Measurements from ENCODE around the gene DMTF1. TPM values are rescaled to one million over a fixed set of nuclear protein-coding genes. Genes with fewer than 3 reads are reported as not detected.

Gene DMTF1
- total RNA-seq, 4 donors from 2014 or later, result 77.4 to 157 (median 121) TPM

- no peak for TF ChIP-seq CTCF (IDR thresholded peaks at IDR 0.05)
- no peak for TF ChIP-seq POLR2A (IDR thresholded peaks at IDR 0.05)
- TF ChIP-seq POLR2AphosphoS5 (IDR thresholded peaks at IDR 0.05), result no peak
- no peak for TF ChIP-seq EP300 (IDR thresholded peaks at IDR 0.05; ENCODE audit: low read depth)
- 5 to 29% methylated on average over 1 to 17 of the region's 17 CpGs for WGBS, 2 donors (ENCODE audit: low coverage in 1 of 2)
Measured at GRCh38 chr7:87218796-87219544, 66.7 kb downstream of the DMTF1 start.

GRCh38 chr7:87219545-87220025 lies 67.3 kb downstream of the DMTF1 start, which contains the start of gene TMEM243:
TMEM243 (minus strand) TSS chr7:87219732; CDS start chr7:87219503, 229 bp downstream.
- H3K27ac ChIP-seq, result peak within 1 kb of the TSS; percentile 77 to 92 (median 90)
- no peaks in the 10 kb centered on the region for H3K27me3 ChIP-seq
- H3K36me3 ChIP-seq, result no peaks in the 10 kb centered on the region
- peak within 1 kb of the TSS; percentile 67 to 92 (median 82) for H3K4me3 ChIP-seq
- in situ Hi-C loops (cut with MboI; ENCODE audit: low pct_ligation_motif_present in 1 of 4, low pct_unique_long_range_greater_than_20kb in 1 of 4, low sequenced_read_pairs in 3 of 4) (no loop called here), intact Hi-C loops (cut with DNase I; ENCODE audit: low total_unique reads) (no loop called here)
- 2% methylated on average over 27 of the region's 41 CpGs; no CpG with 5 or more reads in 1 of the 2 donors for WGBS, 2 donors (ENCODE audit: low coverage in 1 of 2)
- TF ChIP-seq CTCF (IDR thresholded peaks at IDR 0.05), result peak in 4 of 5 experiments; percentile 16 to 40 (median 21)
- peak; percentile 74 for TF ChIP-seq POLR2A (IDR thresholded peaks at IDR 0.05)
- no peak for TF ChIP-seq EP300 (IDR thresholded peaks at IDR 0.05; ENCODE audit: low read depth)
- TF ChIP-seq POLR2AphosphoS5 (IDR thresholded peaks at IDR 0.05), result peak; percentile 77 to 82 (median 79)
- peaks cover 6 to 27% (median 18%) of the 10 kb centered on the region in 4 donors for H3K4me1 ChIP-seq
- no peaks in the 10 kb centered on the region for H3K9me3 ChIP-seq
- peak; percentile 86 for DNase-seq

More at GRCh38 chr7:87218796-87219544, 66.7 kb downstream of the DMTF1 start:
- Histone ChIP-seq H3K27ac (peak overlapping the region; percentile 77 to 92 (median 90)), H3K4me1 (peaks cover 10 to 31% (median 18%) of the 10 kb centered on the region in 4 donors), H3K9me3 (no peaks in the 10 kb centered on the region), H3K27me3 (no peaks in the 10 kb centered on the region), H3K4me3 (peak overlapping the region; percentile 67 to 92 (median 82)), H3K36me3 (no peaks in the 10 kb centered on the region)
- intact Hi-C loops (cut with DNase I; ENCODE audit: low total_unique reads) (no loop called here), in situ Hi-C loops (cut with MboI; ENCODE audit: low pct_ligation_motif_present in 1 of 4, low pct_unique_long_range_greater_than_20kb in 1 of 4, low sequenced_read_pairs in 3 of 4) (no loop called here)
- peak; percentile 59 for DNase-seq

DNA sequence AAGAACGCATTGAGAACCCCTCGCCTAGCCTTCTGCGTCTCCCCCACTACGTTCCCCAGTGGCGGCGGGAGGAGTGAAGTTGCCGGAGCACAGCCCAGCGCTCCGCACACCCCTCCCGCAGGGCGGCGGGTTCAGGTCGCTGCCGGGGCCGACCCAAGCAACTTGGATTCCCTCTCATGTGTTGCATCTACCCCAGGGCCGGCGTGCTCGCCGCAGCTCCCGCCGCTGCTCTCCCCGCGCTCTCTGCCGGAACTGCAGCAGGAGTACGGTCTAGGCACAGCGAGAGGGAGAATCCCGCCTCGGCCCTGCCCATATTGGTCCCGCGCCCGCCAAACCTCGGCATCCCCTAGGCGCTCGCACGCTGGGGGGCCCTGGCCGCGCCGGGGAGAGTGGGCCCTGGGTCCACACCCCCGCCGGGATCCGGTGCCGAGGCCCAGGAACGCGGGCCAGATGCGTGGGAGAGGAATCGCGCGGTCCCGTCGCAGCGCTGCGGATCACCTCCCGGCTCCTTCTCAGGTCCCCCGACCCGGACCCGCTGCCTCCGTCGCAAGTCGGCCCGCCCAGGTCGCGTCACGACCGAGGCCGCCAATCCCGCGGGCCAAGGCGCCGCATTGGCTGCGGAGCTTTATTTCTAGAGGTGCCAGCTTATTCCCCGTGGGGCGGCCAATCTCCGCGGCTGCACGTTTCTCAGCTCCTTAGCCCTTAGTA lies 67.9 kb downstream of the DMTF1 start:
- Histone ChIP-seq H3K36me3 (no peaks in the 10 kb centered on the region), H3K9me3 (no peaks in the 10 kb centered on the region), H3K4me3 (peak overlapping the region; percentile 67 to 92 (median 82)), H3K27ac (peak overlapping the region; percentile 77 to 92 (median 90)), H3K4me1 (peaks cover 6 to 27% (median 18%) of the 10 kb centered on the region in 4 donors), H3K27me3 (no peaks in the 10 kb centered on the region)
- intact Hi-C loops (cut with DNase I; ENCODE audit: low total_unique reads) (no loop called here), in situ Hi-C loops (cut with MboI; ENCODE audit: low pct_ligation_motif_present in 1 of 4, low pct_unique_long_range_greater_than_20kb in 1 of 4, low sequenced_read_pairs in 3 of 4) (no loop called here)
- DNase-seq, result peak; percentile 90
- WGBS, 2 donors (ENCODE audit: low coverage in 1 of 2), result 0% methylated on average over 53 of the region's 75 CpGs; no CpG with 5 or more reads in 1 of the 2 donors
- peak in 3 of 5 experiments; percentile 6 to 44 (median 22) for TF ChIP-seq CTCF (IDR thresholded peaks at IDR 0.05)
- peak; percentile 92 to 95 (median 94) for TF ChIP-seq POLR2AphosphoS5 (IDR thresholded peaks at IDR 0.05)
- peak; percentile 86 for TF ChIP-seq POLR2A (IDR thresholded peaks at IDR 0.05)
- TF ChIP-seq EP300 (IDR thresholded peaks at IDR 0.05; ENCODE audit: low read depth), result no peak

DNA sequence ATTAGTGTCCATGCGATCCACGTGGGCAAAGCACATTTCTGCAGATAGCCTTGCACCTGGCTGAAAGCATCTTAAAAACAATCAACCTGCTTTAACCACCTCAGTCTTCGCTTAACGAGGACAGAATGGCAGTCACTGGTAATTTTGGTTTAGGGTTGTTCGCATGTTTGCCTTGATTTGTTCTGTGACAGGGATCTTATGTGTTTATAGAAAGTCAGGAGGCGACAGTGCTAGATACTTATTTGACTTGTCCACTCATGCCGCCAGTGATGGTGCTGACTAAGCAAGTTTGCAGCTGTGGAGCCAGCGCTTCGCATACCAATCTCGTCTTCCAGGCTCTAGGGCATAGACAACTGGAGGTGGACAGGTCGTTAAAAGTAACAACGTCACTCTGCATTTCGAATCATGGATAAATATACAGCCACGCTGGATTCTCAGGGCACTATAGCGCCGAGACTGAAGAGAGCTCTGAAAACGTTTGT lies 68.5 kb downstream of the DMTF1 start:
- intact Hi-C loops (cut with DNase I; ENCODE audit: low total_unique reads), result no loop called here
- WGBS, 2 donors (ENCODE audit: low coverage in 1 of 2), result 9 to 16% methylated on average over 7 to 17 of the region's 17 CpGs
- H3K4me1 ChIP-seq, result peaks cover 6 to 27% (median 18%) of the 10 kb centered on the region in 4 donors
- in situ Hi-C loops (cut with MboI; ENCODE audit: low pct_ligation_motif_present in 1 of 4, low pct_unique_long_range_greater_than_20kb in 1 of 4, low sequenced_read_pairs in 3 of 4), result no loop called here
- DNase-seq, result peak; percentile 28
- no peaks in the 10 kb centered on the region for H3K27me3 ChIP-seq
- H3K36me3 ChIP-seq, result no peaks in the 10 kb centered on the region
- peak overlapping the region; percentile 77 to 92 (median 90) for H3K27ac ChIP-seq
- no peak for TF ChIP-seq EP300 (IDR thresholded peaks at IDR 0.05; ENCODE audit: low read depth)
- TF ChIP-seq CTCF (IDR thresholded peaks at IDR 0.05), result no peak
- TF ChIP-seq POLR2A (IDR thresholded peaks at IDR 0.05), result no peak
- TF ChIP-seq POLR2AphosphoS5 (IDR thresholded peaks at IDR 0.05), result no peak
- no peaks in the 10 kb centered on the region for H3K9me3 ChIP-seq
- H3K4me3 ChIP-seq, result peak overlapping the region; percentile 67 to 92 (median 82)
